Fibroblast of lung (primary cell): ENCODE results near the gene RNF126. TPM values are rescaled to one million over a fixed set of nuclear protein-coding genes. Genes with fewer than 3 reads are reported as not detected.

Experiments
- DNase-seq, 2 donors: peaks; one replicate each; pipeline versions ENCODE4 v3.0.0 to v3.0.0-alpha.2; 2010; ENCODE audit warnings: low read depth in 2 of 2
- H2AFZ ChIP-seq: 2 replicates; pipeline ENCODE4 v1.5.1; 2012; ENCODE audit warnings: low read length, control low read depth, inconsistent platforms
- H3K27ac ChIP-seq: 2 replicates; pipeline ENCODE4 v1.5.1; 2011; ENCODE audit warnings: low read length, control low read depth; ENCODE audit not compliant: insufficient read depth
- H3K27me3 ChIP-seq: 2 replicates; pipeline ENCODE4 v1.5.1; 2011; ENCODE audit warnings: mild to moderate bottlenecking, low read length; ENCODE audit not compliant: control insufficient read depth, insufficient read depth
- H3K36me3 ChIP-seq: 2 replicates; pipeline ENCODE4 v1.5.1; 2011; ENCODE audit warnings: low read length; ENCODE audit not compliant: control insufficient read depth, insufficient read depth
- H3K4me1 ChIP-seq: 2 replicates; pipeline ENCODE4 v1.5.1; 2011; ENCODE audit warnings: low read length; ENCODE audit not compliant: control insufficient read depth, insufficient read depth; ENCODE audit errors: extremely low read depth
- H3K4me2 ChIP-seq: 2 replicates; pipeline ENCODE4 v1.5.1; 2011; ENCODE audit warnings: low read length, control low read depth; ENCODE audit not compliant: insufficient read depth; ENCODE audit errors: extremely low read depth
- H3K4me3 ChIP-seq, 4 experiments: fragments of 200-600 bp in 1 of 4; sonication (generic) in 1 of 4; replicated peaks in 1 of 4; 2 replicates each; pipeline ENCODE4 v1.5.1; 2011 to 2016; ENCODE audit warnings: low read length in 4 of 4, low read depth in 3 of 4, mild to moderate bottlenecking in 3 of 4, control low read depth in 2 of 4, inconsistent platforms in 1 of 4, mixed read lengths in 1 of 4; ENCODE audit not compliant: insufficient read depth in 1 of 4; ENCODE audit errors: control extremely low read depth in 1 of 4
- H3K79me2 ChIP-seq: 2 replicates; pipeline ENCODE4 v1.5.1; 2012; ENCODE audit warnings: mild to moderate bottlenecking, low read length, inconsistent platforms; ENCODE audit not compliant: control insufficient read depth, insufficient read depth
- H3K9ac ChIP-seq: 2 replicates; pipeline ENCODE4 v1.5.1; 2011; ENCODE audit warnings: mild to moderate bottlenecking, low read length, control low read depth; ENCODE audit not compliant: insufficient read depth
- H3K9me3 ChIP-seq: 2 replicates; pipeline ENCODE4 v1.5.1; 2012; ENCODE audit warnings: low read depth, low read length; ENCODE audit not compliant: control insufficient read depth, insufficient read depth
- H4K20me1 ChIP-seq: 2 replicates; pipeline ENCODE4 v1.5.1; 2011; ENCODE audit warnings: low read length; ENCODE audit not compliant: control insufficient read depth, insufficient read depth; ENCODE audit errors: extremely low read depth
- CTCF ChIP-seq, 2 donors: IDR thresholded peaks in 1 of 2; conservative IDR thresholded peaks in 1 of 2; 1 replicate in 1 of 2; 2 replicates in 1 of 2; pipeline ENCODE4 v1.5.1; 2011 to 2012; ENCODE audit warnings: low read length in 2 of 2, control low read depth in 1 of 2, inconsistent platforms in 1 of 2, low read depth in 1 of 2, mild to moderate bottlenecking in 1 of 2
- EZH2 ChIP-seq: IDR thresholded peaks from 2 replicates; pipeline ENCODE4 v1.5.1; 2012; ENCODE audit warnings: low read length, control low read depth, mild to moderate bottlenecking; ENCODE audit errors: missing control alignments
- polyA plus RNA-seq, 2 donors: library from polyadenylated mRNA; depleted of rRNA in 1 of 2; stranded (reverse) in 1 of 2; unstranded in 1 of 2; fragments of >200 nt; gene quantifications; 2 replicates each; pipeline ENCODE4 v1.2.1, GENCODE V29; 2011 to 2012; ENCODE audit warnings: missing spikeins in 1 of 2
- total RNA-seq: library from RNA; depleted of rRNA; stranded (reverse); fragments of >200 nt; gene quantifications from 2 replicates; pipeline ENCODE4 v1.2.1, GENCODE V29; 2014

The RNF126 gene
- total and polyA plus RNA-seq, 2 donors (not counting 1 experiment from before 2014, with no cell fraction given): 7.8 to 18.0 TPM

GRCh38 chr19:708154-709143, 45.4 kb upstream of the RNF126 start, which contains the start of gene PALM:
Gene PALM, plus strand, starts transcription at chr19:708935. Its CDS starts 212 bp downstream, at chr19:709147.
- Histone ChIP-seq H3K4me3 (peak within 1 kb of the TSS in 3 of 4 experiments; percentile 10 to 59 (median 50)), H3K4me2 (no peak within 1 kb of the TSS)
- DNase-seq: no peak

GRCh38 chr19:704447-704741, 41.4 kb upstream of the RNF126 start:
- no peaks in the 10 kb centered on the region for H3K36me3 ChIP-seq
- TF ChIP-seq CTCF (conservative IDR thresholded peaks at IDR 0.05 in 1 of 2, IDR thresholded peaks at IDR 0.05 in 1 of 2; ENCODE audit: low read depth in 1 of 2, low read length in 2 of 2) (no peak), EZH2 (no peak)
- no peak for DNase-seq
- H3K9me3 ChIP-seq: no peaks in the 10 kb centered on the region
- H3K4me3 ChIP-seq: no peak overlapping the region
- no peak overlapping the region for H3K4me2 ChIP-seq
- H3K27me3 ChIP-seq: peaks cover 10% of the 10 kb centered on the region
- H3K27ac ChIP-seq: no peak overlapping the region
- H3K4me1 ChIP-seq: peaks cover 4% of the 10 kb centered on the region
- no peaks in the 10 kb centered on the region for H4K20me1 ChIP-seq
- H2AFZ ChIP-seq: no peak overlapping the region
- no peaks in the 10 kb centered on the region for H3K79me2 ChIP-seq
- H3K9ac ChIP-seq: no peak overlapping the region

More at GRCh38 chr19:708154-709143, 45.4 kb upstream of the RNF126 start, which contains the start of gene PALM:
- no peak within 1 kb of the TSS for H3K27ac ChIP-seq
- no peaks in the 10 kb centered on the region for H3K9me3 ChIP-seq
- TF ChIP-seq EZH2 (no peak), CTCF (conservative IDR thresholded peaks at IDR 0.05 in 1 of 2, IDR thresholded peaks at IDR 0.05 in 1 of 2; ENCODE audit: low read depth in 1 of 2, low read length in 2 of 2) (peak in 1 of 2 donors; percentile 4)
- H3K9ac ChIP-seq: no peak within 1 kb of the TSS
- no peaks in the 10 kb centered on the region for H3K36me3 ChIP-seq
- no peak within 1 kb of the TSS for H2AFZ ChIP-seq
- peaks cover 4% of the 10 kb centered on the region for H3K4me1 ChIP-seq
- H3K27me3 ChIP-seq: peaks cover 19% of the 10 kb centered on the region
- no peaks in the 10 kb centered on the region for H3K79me2 ChIP-seq
- no peaks in the 10 kb centered on the region for H4K20me1 ChIP-seq

DNA sequence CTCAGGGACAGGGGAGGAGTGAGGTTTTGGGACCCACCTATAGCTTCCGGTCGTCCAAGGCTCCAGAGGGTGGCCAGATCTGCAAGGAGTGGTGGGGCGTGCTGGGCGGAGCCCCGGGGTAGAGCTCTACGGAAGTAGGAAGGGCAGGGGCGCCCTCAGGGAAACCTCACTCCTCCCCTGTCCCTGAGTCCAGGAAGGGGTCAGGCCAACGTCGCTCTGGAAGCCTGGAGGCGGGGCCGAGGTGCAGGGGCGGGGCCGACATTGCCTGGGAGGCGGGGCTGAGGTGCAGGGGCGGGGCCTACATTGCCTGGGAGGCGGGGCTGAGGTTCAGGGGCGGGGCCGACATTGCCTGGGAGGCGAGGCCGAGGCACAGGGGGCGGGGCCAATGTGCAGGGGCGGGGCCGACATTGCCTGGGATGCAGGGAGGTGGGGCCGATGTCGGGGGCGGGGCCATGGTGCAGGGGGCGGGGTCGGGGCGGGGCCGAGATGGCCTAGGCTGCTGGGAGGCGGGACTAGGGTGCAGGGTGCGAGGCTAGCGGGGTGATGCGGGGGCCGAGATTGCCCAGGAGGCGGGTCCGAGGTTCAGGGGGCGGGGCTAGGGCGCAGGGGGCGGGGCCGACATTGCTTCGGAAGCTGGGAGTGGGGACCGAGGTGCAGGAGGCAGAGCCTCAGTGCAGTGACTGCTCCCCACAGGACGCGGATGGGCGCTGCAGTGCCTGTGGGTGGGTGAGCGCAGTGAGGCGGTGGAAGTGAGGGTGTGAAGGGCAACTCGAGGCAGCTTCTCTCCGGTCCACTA, 40.8 kb upstream of the RNF126 start:
- no peaks in the 10 kb centered on the region for H3K9me3 ChIP-seq
- H3K4me1 ChIP-seq: peaks cover 4% of the 10 kb centered on the region
- H3K27ac ChIP-seq: no peak overlapping the region
- TF ChIP-seq CTCF (conservative IDR thresholded peaks at IDR 0.05 in 1 of 2, IDR thresholded peaks at IDR 0.05 in 1 of 2; ENCODE audit: low read depth in 1 of 2, low read length in 2 of 2) (no peak), EZH2 (no peak)
- DNase-seq: peak in 1 of 2 donors; percentile 57
- H4K20me1 ChIP-seq: no peaks in the 10 kb centered on the region
- H2AFZ ChIP-seq: no peak overlapping the region
- no peaks in the 10 kb centered on the region for H3K36me3 ChIP-seq
- H3K9ac ChIP-seq: no peak overlapping the region
- H3K27me3 ChIP-seq: peaks cover 9% of the 10 kb centered on the region
- H3K79me2 ChIP-seq: no peaks in the 10 kb centered on the region
- no peak overlapping the region for H3K4me2 ChIP-seq
- no peak overlapping the region for H3K4me3 ChIP-seq
